Right lobe of liver (tissue), 6 donors: ENCODE data around the gene SERPINA4. TPM values are rescaled to one million over a fixed set of nuclear protein-coding genes. Genes with fewer than 3 reads are reported as not detected.

Experiments used
- ATAC-seq, 4 donors: fragments of 200-7000 bp; cut with Tn5 transposase; one replicate each; pipeline ENCODE4 v1.9.1; 2020; ENCODE audit warnings: mild to moderate bottlenecking in 4 of 4, moderate library complexity in 4 of 4
- DNase-seq, 3 donors: peaks; one replicate each; pipeline ENCODE4 v3.0.0-alpha.2; 2020
- H3K27ac ChIP-seq, 3 donors: fragments of 200-600 bp; one replicate each; pipeline ENCODE4 v1.8.0; 2022
- H3K27me3 ChIP-seq, 2 donors: fragments of 200-600 bp; one replicate each; pipeline ENCODE4 v1.8.0; 2022
- H3K36me3 ChIP-seq, 4 donors: fragments of 200-600 bp; sonication (generic) in 1 of 4; one replicate each; pipeline versions ENCODE4 v1.5.1 to v1.8.0; 2017 to 2022; ENCODE audit warnings: control low read depth in 1 of 4
- H3K4me1 ChIP-seq, 4 donors: fragments of 200-600 bp; sonication (generic) in 1 of 4; one replicate each; pipeline versions ENCODE4 v1.5.1 to v1.8.0; 2017 to 2022; ENCODE audit warnings: control low read depth in 1 of 4
- H3K4me3 ChIP-seq, 3 donors: fragments of 200-600 bp; one replicate each; pipeline ENCODE4 v1.8.0; 2022
- H3K9me3 ChIP-seq, 4 donors: fragments of 200-600 bp; sonication (generic) in 1 of 4; one replicate each; pipeline versions ENCODE4 v1.5.1 to v1.8.0; 2017 to 2022; ENCODE audit warnings: control low read depth in 1 of 4
- CTCF ChIP-seq, 4 donors: fragments of 200-600 bp in 3 of 4; fragments of 450-650 bp in 1 of 4; IDR thresholded peaks; one replicate each; pipeline versions ENCODE4 v1.5.1 to v1.8.0; 2016 to 2022; ENCODE audit warnings: antibody characterized with exemption in 4 of 4, mild to moderate bottlenecking in 2 of 4
- POLR2A ChIP-seq: fragments of 450-650 bp; IDR thresholded peaks from one replicate; pipeline ENCODE4 v1.6.1; 2017; ENCODE audit warnings: antibody characterized with exemption, mild to moderate bottlenecking
- whole genome bisulfite sequencing: methylation state at CpG from one replicate; pipeline ENCODE4 v1.1.6; 2018; ENCODE audit warnings: low coverage, low lambda C conversion rate; ENCODE audit not compliant: insufficient coverage; ENCODE audit errors: missing lambda C conversion rate; 5-methylcytosine and 5-hydroxymethylcytosine counted together
- intact Hi-C, 2 donors: fragments of 100-400 bp; cut with DNase I; formaldehyde crosslinking; loops; one replicate each; pipeline versions ENCODE4 v1.11.2 to v1.14.1; 2022
- total RNA-seq, 6 experiments: library from RNA; depleted of rRNA in 2 of 6; stranded (reverse); fragments of >200 nt in 2 of 6; fragmentation: NEBNext Ultra II Directional in 3 of 6; extraction: Animal tissue kit (Norgen Biotek cat#: 25700) in 3 of 6; gene quantifications; one replicate each; pipeline versions ENCODE4 v1.1.0 to v1.2.4, GENCODE V29; 2016 to 2023
- donor health status: DM: no; HTN: yes; CAD: no.
- donor health status: DM: no; HTN: no; CAD: no.
- donor health status: DM: no; HTN: no; CAD: no.
- donor health status: DM: no; HTN: yes; CAD: no.
- donor health status: DM: no; HTN: yes; CAD: no.

Gene SERPINA4
- total RNA-seq, 6 experiments from 2014 or later, result 41.2 to 204 (median 145) TPM

GRCh38 chr14:94611179-94611578, 49.9 kb downstream of the SERPINA4 start:
- TF ChIP-seq CTCF (IDR thresholded peaks at IDR 0.05), result no peak
- TF ChIP-seq POLR2A, result no peak
- ATAC-seq (no peak), DNase-seq (no peak)
- Histone ChIP-seq H3K4me1 (peaks cover 0 to 13% (median 3%) of the 10 kb centered on the region in 4 donors), H3K9me3 (no peaks in the 10 kb centered on the region), H3K27me3 (no peaks in the 10 kb centered on the region), H3K27ac (peak overlapping the region; percentile 58 to 83 (median 67)), H3K36me3 (peaks cover 0 to 28% (median 10%) of the 10 kb centered on the region in 4 donors), H3K4me3 (no peak overlapping the region)
- WGBS, result 74% methylated on average over 3 of the region's 5 CpGs
- intact Hi-C loops, result no loop called here

- WGBS, result 18% methylated on average over 2 of the region's 4 CpGs
- ATAC-seq (peak; percentile 23 to 81 (median 76)), DNase-seq (peak in 1 of 3 donors; percentile 72)
- peaks cover 0 to 34% (median 10%) of the 10 kb centered on the region in 4 donors for H3K36me3 ChIP-seq
- H3K4me3 ChIP-seq, result peak within 1 kb of the TSS; percentile 68 to 88 (median 74)
- peak within 1 kb of the TSS; percentile 58 to 83 (median 67) for H3K27ac ChIP-seq
- TF ChIP-seq CTCF (IDR thresholded peaks at IDR 0.05) (no peak), POLR2A (peak; percentile 87)
- H3K27me3 ChIP-seq, result no peaks in the 10 kb centered on the region
- no peaks in the 10 kb centered on the region for H3K9me3 ChIP-seq
- intact Hi-C loops, result no loop called here
- H3K4me1 ChIP-seq, result peaks cover 0 to 21% (median 3%) of the 10 kb centered on the region in 4 donors
Measured at GRCh38 chr14:94612174-94612573, 50.9 kb downstream of the SERPINA4 start, which contains the start of gene SERPINA3. Gene SERPINA3 (plus strand): TSS chr14:94612391. CDS start chr14:94614442, 2,051 bp downstream.

- Histone ChIP-seq H3K36me3 (peaks cover 0 to 39% (median 12%) of the 10 kb centered on the region in 4 donors), H3K4me3 (peak overlapping the region; percentile 68 to 88 (median 74)), H3K4me1 (peaks cover 0 to 25% (median 3%) of the 10 kb centered on the region in 4 donors), H3K9me3 (no peaks in the 10 kb centered on the region), H3K27me3 (no peaks in the 10 kb centered on the region), H3K27ac (peak overlapping the region; percentile 56 to 83 (median 67))
- intact Hi-C loops, result no loop called here
- TF ChIP-seq POLR2A (peak; percentile 61), CTCF (IDR thresholded peaks at IDR 0.05) (no peak)
- 12% methylated on average over 9 of the region's 9 CpGs for WGBS
- ATAC-seq (peak in 3 of 4 donors; percentile 2 to 41 (median 22)), DNase-seq (peak in 1 of 3 donors; percentile 39)
Measured at GRCh38 chr14:94612580-94613554, 51.6 kb downstream of the SERPINA4 start.

- ATAC-seq (peak in 2 of 4 donors; percentile 1 to 4), DNase-seq (peak in 1 of 3 donors; percentile 48)
- H3K4me1 ChIP-seq, result peaks cover 0 to 35% (median 3%) of the 10 kb centered on the region in 4 donors
- TF ChIP-seq CTCF (IDR thresholded peaks at IDR 0.05) (no peak), POLR2A (peak; percentile 40)
- H3K4me3 ChIP-seq, result peak overlapping the region; percentile 68 to 88 (median 74)
- no peaks in the 10 kb centered on the region for H3K9me3 ChIP-seq
- H3K36me3 ChIP-seq, result peaks cover 0 to 50% (median 19%) of the 10 kb centered on the region in 4 donors
- WGBS, result 13% methylated on average over 13 of the region's 20 CpGs
- intact Hi-C loops, result no loop called here
- H3K27ac ChIP-seq, result peak overlapping the region; percentile 55 to 83 (median 67)
- no peaks in the 10 kb centered on the region for H3K27me3 ChIP-seq
Measured at GRCh38 chr14:94613720-94614644, 52.7 kb downstream of the SERPINA4 start.
